Right lobe of liver (tissue), 4 donors: ENCODE results near the gene MCOLN3.

ENCODE experiments used
- POLR2A ChIP-seq: fragments of 450-650 bp; IDR thresholded peaks from one replicate; pipeline ENCODE4 v1.6.1; 2017; ENCODE audit warnings: antibody characterized with exemption, mild to moderate bottlenecking
- TF ChIP-seq, protein P1 (sequence below), 4 donors: fragments of 200-600 bp in 3 of 4; fragments of 450-650 bp in 1 of 4; IDR thresholded peaks; one replicate each; pipeline versions ENCODE4 v1.5.1 to v1.8.0; 2016 to 2022; ENCODE audit warnings: antibody characterized with exemption in 4 of 4, mild to moderate bottlenecking in 2 of 4
- donor health status: DM: no; HTN: no; CAD: no.
- donor health status: DM: no; HTN: no; CAD: no.
- donor health status: DM: no; HTN: yes; CAD: no.

DNA sequence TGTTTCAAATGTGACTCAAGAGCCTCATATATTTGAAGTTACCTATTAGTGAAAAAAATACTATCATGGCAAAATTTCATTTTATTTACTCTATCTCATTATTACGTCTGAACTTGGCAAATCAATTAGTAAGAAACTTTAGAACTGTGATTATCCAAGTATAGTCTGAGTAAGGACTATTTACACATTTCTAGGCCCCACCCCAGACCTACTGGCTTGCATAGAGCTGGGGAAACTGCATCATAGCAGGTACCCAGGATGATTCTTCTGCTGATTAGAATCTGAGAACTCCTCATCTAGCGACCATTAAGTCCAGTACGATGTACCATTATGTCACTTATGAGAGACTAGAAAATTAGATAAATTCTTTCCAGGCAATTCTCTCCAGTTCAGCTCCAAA, 20.1 kb downstream of the MCOLN3 start:
- TF ChIP-seq, protein P1, sequence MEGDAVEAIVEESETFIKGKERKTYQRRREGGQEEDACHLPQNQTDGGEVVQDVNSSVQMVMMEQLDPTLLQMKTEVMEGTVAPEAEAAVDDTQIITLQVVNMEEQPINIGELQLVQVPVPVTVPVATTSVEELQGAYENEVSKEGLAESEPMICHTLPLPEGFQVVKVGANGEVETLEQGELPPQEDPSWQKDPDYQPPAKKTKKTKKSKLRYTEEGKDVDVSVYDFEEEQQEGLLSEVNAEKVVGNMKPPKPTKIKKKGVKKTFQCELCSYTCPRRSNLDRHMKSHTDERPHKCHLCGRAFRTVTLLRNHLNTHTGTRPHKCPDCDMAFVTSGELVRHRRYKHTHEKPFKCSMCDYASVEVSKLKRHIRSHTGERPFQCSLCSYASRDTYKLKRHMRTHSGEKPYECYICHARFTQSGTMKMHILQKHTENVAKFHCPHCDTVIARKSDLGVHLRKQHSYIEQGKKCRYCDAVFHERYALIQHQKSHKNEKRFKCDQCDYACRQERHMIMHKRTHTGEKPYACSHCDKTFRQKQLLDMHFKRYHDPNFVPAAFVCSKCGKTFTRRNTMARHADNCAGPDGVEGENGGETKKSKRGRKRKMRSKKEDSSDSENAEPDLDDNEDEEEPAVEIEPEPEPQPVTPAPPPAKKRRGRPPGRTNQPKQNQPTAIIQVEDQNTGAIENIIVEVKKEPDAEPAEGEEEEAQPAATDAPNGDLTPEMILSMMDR (IDR thresholded peaks at IDR 0.05), result no peak
- no peak for TF ChIP-seq POLR2A
